Cerebellar nuclear complex (tissue), 1 donor: ENCODE data around the gene ABRAXAS1.

Experiments used
- DNase-seq, 2 experiments: peaks; one replicate each; lab custom pipeline; 2025; lab: John Stamatoyannopoulos, UW

The ABRAXAS1 gene

DNA sequence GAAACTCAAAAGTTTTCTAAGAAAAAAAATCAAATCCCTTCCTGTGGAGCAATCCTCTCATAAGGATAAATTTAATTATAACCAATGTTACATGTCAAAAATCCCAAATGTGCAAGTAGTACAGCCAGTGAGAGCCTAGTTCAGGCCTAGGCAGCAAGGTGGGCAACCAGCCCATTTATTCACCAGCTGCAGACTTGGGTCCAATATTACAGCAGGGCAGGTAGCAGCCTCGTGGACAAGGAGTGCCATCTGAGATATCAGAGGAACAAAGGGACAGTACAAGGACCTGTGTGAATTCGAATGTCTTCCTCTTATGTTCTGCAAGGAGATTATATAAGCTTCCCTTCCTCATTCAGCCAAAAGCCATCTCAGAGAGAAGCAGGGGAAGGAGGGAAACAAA lies 35.9 kb downstream of the ABRAXAS1 start:
- DNase-seq = no peak

- no peak for DNase-seq
Measured at GRCh38 chr4:83440899-83441298, 44.0 kb downstream of the ABRAXAS1 start.

- DNase-seq = no peak
Measured at GRCh38 chr4:83440148-83440814, 44.6 kb downstream of the ABRAXAS1 start.

DNA sequence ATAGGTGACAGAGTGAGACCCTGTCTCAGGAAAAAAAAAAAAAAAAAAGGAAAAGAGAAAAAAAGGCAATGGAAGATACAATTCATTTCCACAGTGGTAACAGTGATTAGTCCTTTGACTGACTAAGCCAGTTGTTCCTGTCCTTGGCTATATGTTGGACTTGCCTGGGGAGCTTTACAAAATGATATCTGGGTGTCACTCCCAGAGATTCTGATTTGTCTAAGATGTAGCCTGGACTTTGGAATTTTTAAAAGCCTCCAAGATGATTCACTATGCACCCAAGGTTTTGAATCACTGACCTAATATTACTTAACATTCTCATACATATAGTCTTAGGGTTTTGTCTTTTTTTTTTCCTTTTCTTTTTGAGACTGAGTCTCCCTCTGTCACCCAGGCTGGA lies 46.2 kb downstream of the ABRAXAS1 start:
- DNase-seq = no peak

DNA sequence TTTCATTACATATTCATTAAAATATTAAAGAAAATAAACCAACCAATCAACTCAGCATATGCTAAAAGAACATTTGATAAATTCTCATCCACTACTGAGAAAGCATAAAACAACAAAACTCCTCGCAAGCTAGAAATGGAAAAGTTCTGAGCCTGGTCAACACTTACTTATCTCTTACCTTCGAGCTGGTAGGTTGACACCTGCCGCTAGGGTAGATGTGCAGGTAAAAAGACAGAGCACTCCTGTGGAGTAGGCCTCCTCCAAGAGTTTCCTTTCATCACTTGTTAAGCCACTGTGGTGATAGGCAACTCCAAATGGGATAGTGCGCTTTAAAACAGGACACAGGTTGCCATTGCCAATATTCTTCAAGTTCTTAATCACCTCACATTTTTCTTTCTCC lies 48.2 kb downstream of the ABRAXAS1 start:
- DNase-seq = no peak

DNA sequence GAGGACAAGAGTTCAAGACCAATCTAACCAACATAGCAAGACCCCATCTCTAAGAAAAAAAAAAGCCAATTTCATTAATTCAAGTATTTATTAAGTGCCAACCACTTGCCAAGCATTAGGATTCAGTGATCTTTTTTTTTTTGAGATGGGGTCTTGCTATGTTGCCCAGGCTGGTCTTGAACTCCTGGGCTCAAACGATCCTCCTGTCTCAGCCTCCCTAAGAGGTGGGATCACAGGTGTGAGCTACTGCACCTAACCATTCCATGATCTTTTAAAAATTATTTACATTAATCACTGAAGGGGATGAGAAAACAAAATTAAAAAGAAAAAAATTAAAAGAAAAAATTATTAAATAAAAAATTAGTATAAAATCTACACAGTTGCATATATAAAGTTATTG lies 53.7 kb downstream of the ABRAXAS1 start:
- DNase-seq = no peak

DNA sequence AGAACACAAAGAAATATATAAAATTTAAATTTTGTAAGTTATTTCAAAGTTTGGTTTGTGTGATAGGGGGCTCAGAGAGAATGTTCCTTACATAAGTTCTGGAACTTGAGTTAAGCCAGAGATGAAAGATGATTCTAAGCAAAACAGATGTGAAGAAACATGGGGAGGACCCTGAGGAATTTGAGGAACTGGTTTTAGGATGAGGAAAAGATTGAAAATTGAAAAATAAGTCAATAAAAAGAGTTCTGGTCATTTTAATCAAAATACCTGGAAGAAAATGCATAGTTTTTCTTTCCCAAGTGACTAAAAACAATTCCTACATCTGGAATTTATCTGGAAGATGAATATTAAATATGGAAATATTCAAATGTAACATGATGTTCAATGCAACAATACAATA lies 66.7 kb downstream of the ABRAXAS1 start:
- no peak for DNase-seq

DNA sequence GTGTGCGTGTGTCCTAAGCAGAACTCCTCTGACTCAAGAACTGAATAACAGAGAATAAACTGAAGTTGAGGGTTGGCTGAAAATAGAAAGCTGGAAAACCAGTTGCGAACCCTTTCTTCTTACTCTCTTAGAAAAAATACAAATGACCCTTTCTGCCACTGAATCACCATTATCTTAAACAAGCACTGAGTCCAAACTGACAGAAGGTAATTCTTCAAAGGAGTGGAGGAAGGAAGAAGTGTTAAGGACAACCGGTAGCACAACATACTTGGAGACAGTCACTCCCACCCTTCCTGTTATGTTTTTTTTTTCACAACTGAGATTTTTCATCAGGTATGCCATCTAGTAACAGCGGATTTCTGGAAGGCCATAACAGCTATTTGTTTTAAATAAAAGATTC lies 67.3 kb downstream of the ABRAXAS1 start:
- DNase-seq = no peak

GRCh38 chr4:83413676-83414075 lies 71.2 kb downstream of the ABRAXAS1 start:
- DNase-seq = no peak
